T-helper 1 cell (primary cell): ENCODE data around the gene OR52A5.

ENCODE experiments used
- DNase-seq, 5 donors: peaks; one replicate each; pipeline ENCODE4 v3.0.0-alpha.2; 2012 to 2020

The OR52A5 gene

GRCh38 chr11:5115339-5115738 is 22.8 kb downstream of the OR52A5 start:
- no peak for DNase-seq

GRCh38 chr11:5107285-5107684 is 30.9 kb downstream of the OR52A5 start:
- no peak for DNase-seq

GRCh38 chr11:5103066-5103465 is 35.1 kb downstream of the OR52A5 start:
- DNase-seq = no peak

GRCh38 chr11:5102246-5102645 is 35.9 kb downstream of the OR52A5 start:
- DNase-seq = no peak

- DNase-seq = no peak
Observed at GRCh38 chr11:5096011-5096410, 42.1 kb downstream of the OR52A5 start.

- peak in 1 of 5 donors; percentile 0 for DNase-seq
Observed at GRCh38 chr11:5092821-5093585, 45.2 kb downstream of the OR52A5 start.

GRCh38 chr11:5090668-5091067 is 47.5 kb downstream of the OR52A5 start:
- no peak for DNase-seq

- DNase-seq = no peak
Observed at GRCh38 chr11:5088556-5088955, 49.6 kb downstream of the OR52A5 start.

- no peak for DNase-seq
Observed at GRCh38 chr11:5083602-5084001, 54.6 kb downstream of the OR52A5 start.

- no peak for DNase-seq
Observed at GRCh38 chr11:5081405-5081804, 56.8 kb downstream of the OR52A5 start.
